Measurements from ENCODE around the gene CLDN11.

GRCh38 chr3:170413291-170413690 is 5.4 kb upstream of the CLDN11 start:
- TF ChIP-seq POLR2A (IDR thresholded peaks at IDR 0.05; ENCODE audit: low read depth), result no peak
- TF ChIP-seq CTCF (IDR thresholded peaks at IDR 0.05), result no peak
- no peak for TF ChIP-seq POLR2AphosphoS5 (IDR thresholded peaks at IDR 0.05)
- no peak for TF ChIP-seq EP300 (IDR thresholded peaks at IDR 0.05)

Measured in esophagus muscularis mucosa (tissue), 4 donors.